ENCODE measurements around the gene RET.
A peak's percentile ranks its signal among the peaks of the same experiment; 100 is the strongest.
"Not testable (repeated sequence)": the region's sequence is repeated elsewhere in the genome, so short reads cannot be mapped to it uniquely, and the experiment has no call there.

Gene RET

GRCh38 chr10:43078175-43078985, 1.5 kb downstream of the RET start:
- no peak for DNase-seq (ENCODE audit: low read depth)

GRCh38 chr10:43078986-43079273, 2.1 kb downstream of the RET start:
- DNase-seq (ENCODE audit: low read depth), result no peak

GRCh38 chr10:43079856-43080255, 3.0 kb downstream of the RET start:
- no peak for DNase-seq (ENCODE audit: low read depth)

GRCh38 chr10:43082087-43082486, 5.2 kb downstream of the RET start:
- no peak for DNase-seq (ENCODE audit: low read depth)

GRCh38 chr10:43082746-43083145, 5.9 kb downstream of the RET start:
- DNase-seq (ENCODE audit: low read depth), result no peak

- DNase-seq (ENCODE audit: low read depth), result no peak
Observed at GRCh38 chr10:43083764-43084163, 6.9 kb downstream of the RET start.

- DNase-seq (ENCODE audit: low read depth), result no peak
Observed at GRCh38 chr10:43084812-43085211, 7.9 kb downstream of the RET start.

- no peak for DNase-seq (ENCODE audit: low read depth)
Observed at GRCh38 chr10:43086321-43086942, 9.6 kb downstream of the RET start.

GRCh38 chr10:43089519-43089918, 12.7 kb downstream of the RET start:
- no peak for DNase-seq (ENCODE audit: low read depth)

- no peak for DNase-seq (ENCODE audit: low read depth)
Observed at GRCh38 chr10:43090188-43090587, 13.3 kb downstream of the RET start.

GRCh38 chr10:43090664-43091063, 13.8 kb downstream of the RET start:
- no peak for DNase-seq (ENCODE audit: low read depth)

GRCh38 chr10:43091846-43092245, 15.0 kb downstream of the RET start:
- no peak for DNase-seq (ENCODE audit: low read depth)

GRCh38 chr10:43093423-43094076, 16.7 kb downstream of the RET start:
- DNase-seq (ENCODE audit: low read depth), result no peak

GRCh38 chr10:43094085-43094484, 17.2 kb downstream of the RET start:
- DNase-seq (ENCODE audit: low read depth), result no peak

GRCh38 chr10:43099339-43099738, 22.5 kb downstream of the RET start:
- DNase-seq (ENCODE audit: low read depth), result not testable (repeated sequence)

GRCh38 chr10:43099928-43100327, 23.1 kb downstream of the RET start:
- DNase-seq (ENCODE audit: low read depth), result no peak

GRCh38 chr10:43100366-43100765, 23.5 kb downstream of the RET start:
- DNase-seq (ENCODE audit: low read depth), result no peak

- no peak for DNase-seq (ENCODE audit: low read depth)
Observed at GRCh38 chr10:43102063-43102828, 25.4 kb downstream of the RET start.

- peak; percentile 68 for DNase-seq (ENCODE audit: low read depth)
Observed at GRCh38 chr10:43105102-43105955, 28.5 kb downstream of the RET start.

- no peak for DNase-seq (ENCODE audit: low read depth)
Observed at GRCh38 chr10:43105956-43106229, 29.0 kb downstream of the RET start.

GRCh38 chr10:43106256-43107091, 29.6 kb downstream of the RET start:
- DNase-seq (ENCODE audit: low read depth), result no peak

Data from fibroblast of gingiva (primary cell).